ENCODE data around the gene MYO5B.
A peak's percentile ranks its signal among the peaks of the same experiment; 100 is the strongest.
"Not testable (repeated sequence)": the region's sequence is repeated elsewhere in the genome, so short reads cannot be mapped to it uniquely, and the experiment has no call there.

Gene MYO5B

GRCh38 chr18:49889552-49889951, 305.4 kb downstream of the MYO5B start:
- not testable (repeated sequence) for DNase-seq (ENCODE audit: low read depth, low spot score)

GRCh38 chr18:49886891-49887764, 307.8 kb downstream of the MYO5B start:
- DNase-seq (ENCODE audit: low read depth, low spot score): no peak

GRCh38 chr18:49884959-49885358, 310.0 kb downstream of the MYO5B start:
- DNase-seq (ENCODE audit: low read depth, low spot score): no peak

GRCh38 chr18:49884465-49884864, 310.5 kb downstream of the MYO5B start:
- no peak for DNase-seq (ENCODE audit: low read depth, low spot score)

GRCh38 chr18:49880661-49881060, 314.3 kb downstream of the MYO5B start:
- no peak for DNase-seq (ENCODE audit: low read depth, low spot score)

GRCh38 chr18:49879271-49879580, 315.7 kb downstream of the MYO5B start:
- no peak for DNase-seq (ENCODE audit: low read depth, low spot score)

- DNase-seq (ENCODE audit: low read depth, low spot score): no peak
These were observed 316.2 kb downstream of the MYO5B start for GRCh38 chr18:49878567-49879270.

GRCh38 chr18:49878015-49878414, 316.9 kb downstream of the MYO5B start:
- no peak for DNase-seq (ENCODE audit: low read depth, low spot score)

GRCh38 chr18:49876536-49876935, 318.4 kb downstream of the MYO5B start:
- no peak for DNase-seq (ENCODE audit: low read depth, low spot score)

GRCh38 chr18:49875783-49876182, 319.2 kb downstream of the MYO5B start:
- no peak for DNase-seq (ENCODE audit: low read depth, low spot score)

GRCh38 chr18:49875155-49875554, 319.8 kb downstream of the MYO5B start:
- no peak for DNase-seq (ENCODE audit: low read depth, low spot score)

GRCh38 chr18:49874238-49874637, 320.7 kb downstream of the MYO5B start:
- DNase-seq (ENCODE audit: low read depth, low spot score): no peak

- no peak for DNase-seq (ENCODE audit: low read depth, low spot score)
These were observed 325.6 kb downstream of the MYO5B start for GRCh38 chr18:49869354-49869753.

- no peak for DNase-seq (ENCODE audit: low read depth, low spot score)
These were observed 328.3 kb downstream of the MYO5B start for GRCh38 chr18:49866680-49867079.

- no peak for DNase-seq (ENCODE audit: low read depth, low spot score)
These were observed 329.5 kb downstream of the MYO5B start for GRCh38 chr18:49865401-49865800.

- DNase-seq (ENCODE audit: low read depth, low spot score): no peak
These were observed 331.0 kb downstream of the MYO5B start for GRCh38 chr18:49863769-49864621.

GRCh38 chr18:49862656-49863385, 332.1 kb downstream of the MYO5B start:
- DNase-seq (ENCODE audit: low read depth, low spot score): no peak

- DNase-seq (ENCODE audit: low read depth, low spot score): no peak
These were observed 333.3 kb downstream of the MYO5B start for GRCh38 chr18:49861659-49862058.

GRCh38 chr18:49859725-49860124, 335.2 kb downstream of the MYO5B start:
- no peak for DNase-seq (ENCODE audit: low read depth, low spot score)

GRCh38 chr18:49859021-49859359, 336.0 kb downstream of the MYO5B start:
- no peak for DNase-seq (ENCODE audit: low read depth, low spot score)

GRCh38 chr18:49858309-49859020, 336.5 kb downstream of the MYO5B start:
- DNase-seq (ENCODE audit: low read depth, low spot score): peak; percentile 31

Data from brain pericyte (primary cell).